H9 (cell line): ENCODE measurements around the gene NQO1. TPM values are rescaled to one million over a fixed set of nuclear protein-coding genes. Genes with fewer than 3 reads are reported as not detected.

Experiments used
- DNase-seq: peaks from one replicate; pipeline ENCODE4 v3.0.0-alpha.2; 2017
- H2AFZ ChIP-seq: one replicate; pipeline ENCODE4 v1.6.1; 2013; ENCODE audit warnings: mild to moderate bottlenecking, low read length, control low read depth, moderate library complexity
- H2AK5ac ChIP-seq: 2 replicates; pipeline ENCODE4 v1.6.1; 2013; ENCODE audit warnings: low read length, control low read depth, mixed read lengths; ENCODE audit not compliant: insufficient read length
- H2BK120ac ChIP-seq: one replicate; pipeline ENCODE4 v1.6.1; 2013; ENCODE audit warnings: low read depth, mild to moderate bottlenecking, low read length, control low read depth, inconsistent platforms; ENCODE audit not compliant: poor library complexity, severe bottlenecking
- H2BK12ac ChIP-seq: 2 replicates; pipeline ENCODE4 v1.6.1; 2013; ENCODE audit warnings: low read length, control low read depth, mixed read lengths, low read depth; ENCODE audit not compliant: insufficient read length
- H2BK15ac ChIP-seq: 2 replicates; pipeline ENCODE4 v1.6.1; 2013; ENCODE audit warnings: low read depth, low read length, control low read depth
- H2BK20ac ChIP-seq: one replicate; pipeline ENCODE4 v1.6.1; 2013; ENCODE audit warnings: low read depth, mild to moderate bottlenecking, low read length, control low read depth, inconsistent platforms; ENCODE audit not compliant: poor library complexity, severe bottlenecking
- H2BK5ac ChIP-seq: 2 replicates; pipeline ENCODE4 v1.6.1; 2013; ENCODE audit warnings: low read length, control low read depth, mixed read lengths; ENCODE audit not compliant: insufficient read length
- H3K14ac ChIP-seq: 2 replicates; pipeline ENCODE4 v1.6.1; 2013; ENCODE audit warnings: low read length, control low read depth; ENCODE audit not compliant: insufficient read depth
- H3K18ac ChIP-seq: 2 replicates; pipeline ENCODE4 v1.6.1; 2013; ENCODE audit warnings: low read depth, mild to moderate bottlenecking, mixed read lengths, low read length, control low read depth; ENCODE audit not compliant: insufficient read length
- H3K23ac ChIP-seq: 2 replicates; pipeline ENCODE4 v1.6.1; 2013; ENCODE audit warnings: low read length, control low read depth, mixed read lengths, low read depth; ENCODE audit not compliant: insufficient read length
- H3K23me2 ChIP-seq: 2 replicates; pipeline ENCODE4 v1.6.1; 2013; ENCODE audit warnings: low read depth, mild to moderate bottlenecking, mixed read lengths, low read length, control low read depth; ENCODE audit not compliant: insufficient read length, poor library complexity, severe bottlenecking
- H3K27ac ChIP-seq: 2 replicates; pipeline ENCODE4 v1.5.1; 2013; ENCODE audit warnings: low read length, control low read depth, mixed read lengths, low read depth; ENCODE audit not compliant: insufficient read length
- H3K27me3 ChIP-seq: 2 replicates; pipeline ENCODE4 v1.6.1; 2013; ENCODE audit warnings: low read length, control low read depth, inconsistent platforms; ENCODE audit not compliant: insufficient read depth
- H3K4ac ChIP-seq: 2 replicates; pipeline ENCODE4 v1.6.1; 2013; ENCODE audit warnings: low read depth, mild to moderate bottlenecking, control low read depth, inconsistent platforms, low read length, moderate library complexity
- H3K4me1 ChIP-seq: 2 replicates; pipeline ENCODE4 v1.6.1; 2013; ENCODE audit warnings: low read length, control low read depth, inconsistent platforms; ENCODE audit not compliant: insufficient read depth
- H3K4me2 ChIP-seq: 2 replicates; pipeline ENCODE4 v1.6.1; 2013; ENCODE audit warnings: low read length, control low read depth, mixed read lengths; ENCODE audit not compliant: insufficient read length, insufficient read depth
- H3K56ac ChIP-seq: 2 replicates; pipeline ENCODE4 v1.6.1; 2013; ENCODE audit warnings: low read depth, mild to moderate bottlenecking, mixed read lengths, low read length, control low read depth; ENCODE audit not compliant: insufficient read length
- H3K79me1 ChIP-seq: 2 replicates; pipeline ENCODE4 v1.6.1; 2013; ENCODE audit warnings: low read depth, mild to moderate bottlenecking, moderate library complexity, low read length, control low read depth, inconsistent platforms; ENCODE audit not compliant: insufficient read depth, poor library complexity, severe bottlenecking
- H3K79me2 ChIP-seq: 2 replicates; pipeline ENCODE4 v1.6.1; 2013; ENCODE audit warnings: low read length, control low read depth, inconsistent platforms; ENCODE audit not compliant: insufficient read depth
- H3K9ac ChIP-seq: 2 replicates; pipeline ENCODE4 v1.6.1; 2013; ENCODE audit warnings: low read length, control low read depth, mixed read lengths; ENCODE audit not compliant: insufficient read length; ENCODE audit errors: extremely low read depth
- H3K9me3 ChIP-seq: one replicate; pipeline ENCODE4 v1.6.1; 2013; ENCODE audit warnings: low read depth, low read length, inconsistent platforms; ENCODE audit not compliant: control insufficient read depth
- H3T11ph ChIP-seq: one replicate; pipeline ENCODE4 v1.6.1; 2013; ENCODE audit warnings: mild to moderate bottlenecking, low read length, control low read depth, inconsistent platforms
- H4K20me1 ChIP-seq: one replicate; pipeline ENCODE4 v1.6.1; 2013; ENCODE audit not compliant: control insufficient read depth, insufficient read length, insufficient read depth
- H4K5ac ChIP-seq: 2 replicates; pipeline ENCODE4 v1.6.1; 2013; ENCODE audit warnings: low read depth, mild to moderate bottlenecking, mixed read lengths, low read length, control low read depth; ENCODE audit not compliant: insufficient read length
- H4K8ac ChIP-seq: replicated peaks from 2 replicates; pipeline ENCODE4 v1.6.1; 2013; ENCODE audit warnings: low read length, control low read depth, mixed read lengths, low read depth; ENCODE audit not compliant: insufficient read length
- H4K91ac ChIP-seq: 2 replicates; pipeline ENCODE4 v1.6.1; 2013; ENCODE audit warnings: low read depth, mild to moderate bottlenecking, moderate library complexity, mixed read lengths, low read length, control low read depth; ENCODE audit not compliant: insufficient read length
- H3K27ac Mint-ChIP-seq, 3 experiments: 2 replicates in 2 of 3; 3 replicates in 1 of 3; pipeline ENCODE4 v1.8.0; 2020 to 2021; ENCODE audit warnings: mixed read lengths in 3 of 3, mild to moderate bottlenecking in 1 of 3, moderate library complexity in 1 of 3
- H3K27me3 Mint-ChIP-seq: 2 replicates; pipeline ENCODE4 v1.8.0; 2021; ENCODE audit warnings: low read depth, mild to moderate bottlenecking, moderate library complexity, mixed read lengths
- H3K36me3 Mint-ChIP-seq, 3 experiments: 2 replicates in 2 of 3; 3 replicates in 1 of 3; pipeline ENCODE4 v1.8.0; 2020 to 2021; ENCODE audit warnings: low read depth in 3 of 3, mixed read lengths in 3 of 3; ENCODE audit not compliant: insufficient read depth in 1 of 3
- H3K4me1 Mint-ChIP-seq, 2 experiments: 2 replicates each; pipeline ENCODE4 v1.8.0; 2020; ENCODE audit warnings: mixed read lengths in 2 of 2
- H3K4me3 Mint-ChIP-seq, 2 experiments: 2 replicates in 1 of 2; 3 replicates in 1 of 2; pipeline ENCODE4 v1.8.0; 2020 to 2021; ENCODE audit warnings: mild to moderate bottlenecking in 2 of 2, mixed read lengths in 2 of 2, moderate library complexity in 1 of 2
- H3K9me3 Mint-ChIP-seq, 2 experiments: 2 replicates in 1 of 2; 3 replicates in 1 of 2; pipeline ENCODE4 v1.8.0; 2020; ENCODE audit warnings: mild to moderate bottlenecking in 2 of 2, mixed read lengths in 2 of 2, moderate library complexity in 1 of 2
- CTCF ChIP-seq: fragments of 200-600 bp; sonication (generic); conservative IDR thresholded peaks from 3 replicates; pipeline ENCODE4 v1.8.0; 2021; ENCODE audit warnings: antibody characterized with exemption, mild to moderate bottlenecking
- WGBS: extraction: QIAGEN DNeasy Blood & Tissue Kit; methylation state at CpG from one replicate; pipeline ENCODE4 v1.1.7; 2013; ENCODE audit warnings: missing lambda C conversion rate, low lambda C conversion rate, mixed read lengths; ENCODE audit not compliant: insufficient read length; ENCODE audit errors: extremely low coverage; 5-methylcytosine and 5-hydroxymethylcytosine counted together
- total RNA-seq: library from RNA; stranded (reverse); gene quantifications from 2 replicates; pipeline ENCODE4 v1.2.1, GENCODE V29; 2021

Gene NQO1
- total RNA-seq, 1 experiment from 2014 or later = 64.6 TPM

- Mint-ChIP-seq H3K4me3 (no peak overlapping the region), H3K9me3 (no peaks in the 10 kb centered on the region), H3K27ac (no peak overlapping the region), H3K27me3 (no peaks in the 10 kb centered on the region), H3K4me1 (no peaks in the 10 kb centered on the region), H3K36me3 (peaks cover 0 to 14% (median 0%) of the 10 kb centered on the region in 3 experiments; a peak in 4 of 7 replicates)
- H4K8ac ChIP-seq = no peak overlapping the region
- H3K23me2 ChIP-seq = no peaks in the 10 kb centered on the region
- H3K9me3 ChIP-seq = no peaks in the 10 kb centered on the region
- no peak overlapping the region for H2AK5ac ChIP-seq
- H2BK20ac ChIP-seq = no peak overlapping the region
- no peak overlapping the region for H3K18ac ChIP-seq
- no peak for TF ChIP-seq CTCF
- no peak overlapping the region for H2BK12ac ChIP-seq
- H4K20me1 ChIP-seq = no peaks in the 10 kb centered on the region
- no peak overlapping the region for H2BK15ac ChIP-seq
- no peak overlapping the region for H2AFZ ChIP-seq
- no peaks in the 10 kb centered on the region for H3K79me2 ChIP-seq
- no peaks in the 10 kb centered on the region for H3K79me1 ChIP-seq
- H4K91ac ChIP-seq = no peak overlapping the region
- no peak overlapping the region for H3K27ac ChIP-seq
- H3T11ph ChIP-seq = no peak overlapping the region
- H4K5ac ChIP-seq = no peak overlapping the region
- H3K9ac ChIP-seq = no peak overlapping the region
- no peak overlapping the region for H3K4ac ChIP-seq
- no peak for DNase-seq
- H3K23ac ChIP-seq = no peak overlapping the region
- H2BK120ac ChIP-seq = no peak overlapping the region
- no peak overlapping the region for H3K56ac ChIP-seq
- H3K14ac ChIP-seq = no peak overlapping the region
- H3K4me2 ChIP-seq = no peak overlapping the region
- no peaks in the 10 kb centered on the region for H3K4me1 ChIP-seq
- no CpG with 5 or more reads among the region's 1 CpG for WGBS
- H3K27me3 ChIP-seq = no peaks in the 10 kb centered on the region
- no peak overlapping the region for H2BK5ac ChIP-seq
These were observed 19.9 kb downstream of the NQO1 start for GRCh38 chr16:69706256-69706974.
